ENCODE measurements around the gene KRT13. TPM values are rescaled to one million over a fixed set of nuclear protein-coding genes. Genes with fewer than 3 reads are reported as not detected.

The KRT13 gene
- total and polyA plus RNA-seq, 9 of the 15 experiments (the other 6 are each of a cell fraction or from before 2014, with no cell fraction given) = 0.11 to 1.1 (median 0.24) TPM; not detected in 3

DNA sequence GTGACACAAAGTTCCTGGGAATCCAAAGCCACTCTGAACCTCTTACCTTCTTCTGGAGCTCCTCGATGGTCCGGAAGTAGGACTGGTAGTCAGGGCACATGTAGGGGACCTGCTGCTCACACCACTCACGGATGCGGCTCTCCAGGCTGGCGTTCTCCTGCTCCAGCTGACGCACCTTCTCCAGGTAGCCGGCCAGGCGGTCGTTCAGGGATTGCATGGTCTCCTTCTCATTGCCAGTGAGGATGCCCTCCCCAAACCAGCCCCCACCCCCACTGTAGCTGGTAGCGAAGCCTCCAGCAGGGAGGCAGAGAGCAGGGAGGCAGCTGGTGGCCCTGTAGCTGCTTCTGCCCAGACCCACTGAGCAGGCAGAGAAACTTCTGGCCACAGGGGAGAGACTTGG is 24.8 kb downstream of the KRT13 start (continued):
- TF ChIP-seq, protein P1, sequence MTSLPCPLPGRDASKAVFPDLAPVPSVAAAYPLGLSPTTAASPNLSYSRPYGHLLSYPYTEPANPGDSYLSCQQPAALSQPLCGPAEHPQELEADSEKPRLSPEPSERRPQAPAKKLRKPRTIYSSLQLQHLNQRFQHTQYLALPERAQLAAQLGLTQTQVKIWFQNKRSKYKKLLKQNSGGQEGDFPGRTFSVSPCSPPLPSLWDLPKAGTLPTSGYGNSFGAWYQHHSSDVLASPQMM (CRISPR knock-in tag; IDR thresholded peaks at IDR 0.05) = no peak
- TF ChIP-seq ATF1 (CRISPR knock-in tag; IDR thresholded peaks at IDR 0.05) (no peak), ATF1 (tag; IDR thresholded peaks at IDR 0.05) (no peak), THRAP3 (IDR thresholded peaks at IDR 0.05; ENCODE audit: borderline replicate concordance) (no peak)
- TF ChIP-seq, protein P2, sequence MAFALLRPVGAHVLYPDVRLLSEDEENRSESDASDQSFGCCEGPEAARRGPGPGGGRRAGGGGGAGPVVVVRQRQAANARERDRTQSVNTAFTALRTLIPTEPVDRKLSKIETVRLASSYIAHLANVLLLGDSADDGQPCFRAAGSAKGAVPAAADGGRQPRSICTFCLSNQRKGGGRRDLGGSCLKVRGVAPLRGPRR (CRISPR knock-in tag; IDR thresholded peaks at IDR 0.05) = no peak

DNA sequence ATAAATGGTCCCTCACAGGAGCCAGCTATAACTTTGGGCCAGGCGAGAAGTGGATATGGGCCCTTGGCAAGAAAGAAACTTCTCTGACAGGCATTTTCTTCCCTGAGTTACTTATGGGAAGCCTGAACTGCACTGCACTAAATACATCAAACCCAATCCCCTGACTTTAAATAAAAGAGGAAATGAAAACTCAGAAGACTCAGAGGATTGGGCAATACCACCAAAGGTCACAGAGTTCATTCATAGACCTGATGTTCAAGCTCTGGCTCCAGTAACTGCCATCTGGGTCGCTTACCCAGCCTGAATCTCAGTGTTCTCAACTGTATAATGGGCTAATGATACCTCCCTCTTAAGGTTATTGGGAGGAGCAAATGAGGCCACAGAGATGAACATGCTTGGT is 25.3 kb downstream of the KRT13 start:
- 4% methylated on average over 2 of the region's 2 CpGs for WGBS (ENCODE audit: insufficient coverage, low coverage, missing lambda C conversion rate)
- DNase-seq (ENCODE audit: extremely low read depth in 1 of 4, low spot score in 3 of 4) (no peak), FAIRE-seq (no peak), ATAC-seq (no peak)
- Histone ChIP-seq H3K36me3 (ENCODE audit: control insufficient read depth, insufficient read depth, low read length) (no peaks in the 10 kb centered on the region), H3K79me2 (ENCODE audit: control insufficient read depth, insufficient read depth, low read length) (no peaks in the 10 kb centered on the region), H4K20me1 (replicated peaks; ENCODE audit: control insufficient read depth, insufficient read depth, low read length) (peaks cover 12% of the 10 kb centered on the region), H3K9ac (ENCODE audit: insufficient read depth in 1 of 2, low read depth in 2 of 2, low read length in 2 of 2) (no peak overlapping the region), H3K27me3 (ENCODE audit: control insufficient read depth in 2 of 2, insufficient read depth in 2 of 2, low read length in 2 of 2) (peaks cover 17 to 75% of the 10 kb centered on the region in 2 experiments), H3K4me1 (replicated peaks in 1 of 2; ENCODE audit: control insufficient read depth in 2 of 2, insufficient read depth in 2 of 2, low read length in 2 of 2) (peaks cover 8 to 9% of the 10 kb centered on the region in 2 experiments; a peak in 3 of 5 replicates), H2AFZ (ENCODE audit: low read depth, low read length) (no peak overlapping the region), H3K9me3 (replicated peaks; ENCODE audit: control insufficient read depth, insufficient read depth, low read depth, low read length) (no peaks in the 10 kb centered on the region), H3K9me1 (ENCODE audit: control insufficient read depth, insufficient read depth, low read length) (no peaks in the 10 kb centered on the region), H3K4me3 (no peak overlapping the region), H3K4me2 (ENCODE audit: insufficient read depth, low read length) (no peak overlapping the region), H3K27ac (ENCODE audit: extremely low read depth, low read depth, low read length) (no peak overlapping the region)
- POLR2A ChIA-PET = no interaction called here
- TF ChIP-seq RBM25 (IDR thresholded peaks at IDR 0.05; ENCODE audit: low read depth, low read length, severe bottlenecking) (peak; percentile 46), SPI1 (IDR thresholded peaks at IDR 0.05; ENCODE audit: borderline replicate concordance, low read depth, low read length) (0 out of 2 replicates have a peak, but pooled peaks have one; percentile 19), BCOR (IDR thresholded peaks at IDR 0.05) (no peak), KAT2B (IDR thresholded peaks at IDR 0.05; ENCODE audit: low read depth, low read length) (no peak)
- intact Hi-C loops (cut with micrococcal nuclease) = loop anchor here (10.0 kb wide), 1 partner anchor 185 kb away; no protein-coding TSS in a partner anchor
- in situ Hi-C loops (cut with MboI) = no loop called here
- CTCF ChIA-PET (ENCODE audit: low intra/inter-chr PET ratio) = no interaction called here
- no TSS peak for BruUV-seq (replicated peaks)
